PC-3 (cell line): ENCODE data around the gene NKX6-2. TPM values are rescaled to one million over a fixed set of nuclear protein-coding genes. Genes with fewer than 3 reads are reported as not detected.

ENCODE experiments used
- ATAC-seq: fragments of 200-7000 bp; cut with Tn5 transposase; 2 replicates; pipeline ENCODE4 v1.9.1; 2020; ENCODE audit warnings: mild to moderate bottlenecking, moderate library complexity
- BruUV-seq: library from RNA; stranded (reverse); fragments of 400-500 nt; replicated peaks from 2 replicates; lab custom pipeline; 2021; lab: Mats Ljungman, UMichigan
- CTCF ChIA-PET: fragments of 300-600 bp; sonication (Branson Sonifier 250); formaldehyde crosslinking; loops from one replicate; lab custom pipeline; 2022; ENCODE audit warnings: antibody characterized with exemption; lab: Charles Lee
- POLR2A ChIA-PET: fragments of 300-600 bp; sonication (Branson Sonifier 250); formaldehyde crosslinking; loops from one replicate; lab custom pipeline; 2022; ENCODE audit warnings: antibody characterized with exemption; ENCODE audit not compliant: unreplicated experiment; lab: Charles Lee
- DNase-seq: peaks from one replicate; pipeline ENCODE4 v3.0.0-alpha.2; 2015
- H2AFZ ChIP-seq: fragments of 300-600 bp; sonication (generic); 2 replicates; pipeline ENCODE4 v1.6.0; 2016; ENCODE audit warnings: antibody characterized with exemption, low read length
- H3F3A ChIP-seq: fragments of 300-600 bp; sonication (generic); one replicate; pipeline ENCODE4 v1.6.0; 2017; ENCODE audit warnings: antibody characterized with exemption, low read length, control low read depth, mild to moderate bottlenecking; ENCODE audit not compliant: unreplicated experiment
- H3K27ac ChIP-seq: fragments of 300-600 bp; sonication (generic); 2 replicates; pipeline ENCODE4 v1.5.1; 2016; ENCODE audit warnings: mild to moderate bottlenecking, low read length
- H3K27me3 ChIP-seq: fragments of 300-600 bp; sonication (generic); 2 replicates; pipeline ENCODE4 v1.6.1; 2016; ENCODE audit warnings: low read length, mixed read lengths
- H3K36me3 ChIP-seq: fragments of 300-600 bp; sonication (generic); 2 replicates; pipeline ENCODE4 v1.6.1; 2016; ENCODE audit warnings: low read depth, mixed run types, low read length, mixed read lengths
- H3K4me1 ChIP-seq: fragments of 300-600 bp; sonication (generic); 2 replicates; pipeline ENCODE4 v1.5.1; 2016; ENCODE audit warnings: low read length; ENCODE audit not compliant: insufficient read depth
- H3K4me2 ChIP-seq: fragments of 300-600 bp; sonication (generic); 2 replicates; pipeline ENCODE4 v1.6.0; 2016; ENCODE audit warnings: low read length
- H3K4me3 ChIP-seq: fragments of 300-600 bp; sonication (generic); 2 replicates; pipeline ENCODE4 v1.5.1; 2016; ENCODE audit warnings: mild to moderate bottlenecking, low read length, mixed read lengths
- H3K79me2 ChIP-seq: fragments of 300-600 bp; sonication (generic); 2 replicates; pipeline ENCODE4 v1.6.1; 2017; ENCODE audit warnings: low read length, mixed read lengths
- H3K9ac ChIP-seq: fragments of 300-600 bp; sonication (generic); 2 replicates; pipeline ENCODE4 v1.6.0; 2016; ENCODE audit warnings: mild to moderate bottlenecking, low read length
- H3K9me2 ChIP-seq: fragments of 300-600 bp; sonication (generic); replicated peaks from 2 replicates; pipeline ENCODE4 v1.6.1; 2016; ENCODE audit warnings: mixed run types, low read length, mixed read lengths
- H3K9me3 ChIP-seq: fragments of 300-600 bp; sonication (generic); 2 replicates; pipeline ENCODE4 v1.6.1; 2016; ENCODE audit warnings: low read length, mixed read lengths
- H4K20me1 ChIP-seq: fragments of 300-600 bp; sonication (generic); 2 replicates; pipeline ENCODE4 v1.6.1; 2016; ENCODE audit warnings: low read length, mixed read lengths
- EZH2 ChIP-seq: fragments of 300-600 bp; sonication (generic); IDR thresholded peaks from one replicate; pipeline ENCODE4 v1.6.1; 2017; ENCODE audit warnings: antibody characterized with exemption, mild to moderate bottlenecking, low read length; ENCODE audit not compliant: unreplicated experiment
- EZH2phosphoT487 ChIP-seq: fragments of 300-600 bp; sonication (generic); IDR thresholded peaks from 2 replicates; pipeline ENCODE4 v1.6.1; 2018; ENCODE audit warnings: mild to moderate bottlenecking, antibody characterized with exemption, low read length, borderline replicate concordance
- intact Hi-C: fragments of 100-400 bp; cut with micrococcal nuclease; formaldehyde crosslinking; loops from 2 replicates; pipeline ENCODE4 v1.9.0; 2023
- total RNA-seq: library from RNA; depleted of rRNA; stranded (reverse); fragments of >200 nt; gene quantifications from 2 replicates; pipeline ENCODE4 v1.2.3, GENCODE V29; 2014
- TF ChIP-seq, protein P1 (sequence below): fragments of 300-600 bp; sonication (generic); conservative IDR thresholded peaks from 2 replicates; pipeline ENCODE4 v1.5.1; 2017; ENCODE audit warnings: antibody characterized with exemption, low read depth, mild to moderate bottlenecking, low read length

Gene NKX6-2
- total RNA-seq, 1 experiment from 2014 or later: not detected

DNA sequence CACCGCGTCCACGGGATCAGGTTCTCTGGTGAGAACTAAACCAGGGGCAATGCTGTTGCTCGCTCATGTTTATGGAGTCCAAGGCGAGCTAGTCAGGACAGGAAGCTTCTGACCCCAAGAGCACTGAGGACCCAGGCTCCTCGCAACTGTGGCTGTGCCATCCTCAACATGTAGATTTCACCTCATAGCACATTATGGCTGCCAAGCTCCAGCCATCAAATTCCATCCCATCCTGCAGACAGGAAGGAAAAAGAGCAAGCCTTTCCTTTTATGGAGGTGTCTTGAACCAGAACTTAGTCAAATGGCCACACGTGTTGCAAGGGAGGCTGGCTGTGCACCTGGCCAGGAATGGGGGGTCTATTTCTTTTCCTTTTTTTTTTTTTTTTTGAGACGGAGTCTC, 16.1 kb upstream of the NKX6-2 start:
- no peak for TF ChIP-seq EZH2
- TF ChIP-seq, protein P1, sequence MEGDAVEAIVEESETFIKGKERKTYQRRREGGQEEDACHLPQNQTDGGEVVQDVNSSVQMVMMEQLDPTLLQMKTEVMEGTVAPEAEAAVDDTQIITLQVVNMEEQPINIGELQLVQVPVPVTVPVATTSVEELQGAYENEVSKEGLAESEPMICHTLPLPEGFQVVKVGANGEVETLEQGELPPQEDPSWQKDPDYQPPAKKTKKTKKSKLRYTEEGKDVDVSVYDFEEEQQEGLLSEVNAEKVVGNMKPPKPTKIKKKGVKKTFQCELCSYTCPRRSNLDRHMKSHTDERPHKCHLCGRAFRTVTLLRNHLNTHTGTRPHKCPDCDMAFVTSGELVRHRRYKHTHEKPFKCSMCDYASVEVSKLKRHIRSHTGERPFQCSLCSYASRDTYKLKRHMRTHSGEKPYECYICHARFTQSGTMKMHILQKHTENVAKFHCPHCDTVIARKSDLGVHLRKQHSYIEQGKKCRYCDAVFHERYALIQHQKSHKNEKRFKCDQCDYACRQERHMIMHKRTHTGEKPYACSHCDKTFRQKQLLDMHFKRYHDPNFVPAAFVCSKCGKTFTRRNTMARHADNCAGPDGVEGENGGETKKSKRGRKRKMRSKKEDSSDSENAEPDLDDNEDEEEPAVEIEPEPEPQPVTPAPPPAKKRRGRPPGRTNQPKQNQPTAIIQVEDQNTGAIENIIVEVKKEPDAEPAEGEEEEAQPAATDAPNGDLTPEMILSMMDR: no peak
- no peak for TF ChIP-seq EZH2phosphoT487
- H3K9me2 ChIP-seq: no peaks in the 10 kb centered on the region
- no peak overlapping the region for H2AFZ ChIP-seq
- no peaks in the 10 kb centered on the region for H3K36me3 ChIP-seq
- H3F3A ChIP-seq: no peaks in the 10 kb centered on the region
- no peaks in the 10 kb centered on the region for H3K4me1 ChIP-seq
- ChIA-PET CTCF (no interaction called here), POLR2A (no interaction called here)
- H3K79me2 ChIP-seq: no peaks in the 10 kb centered on the region
- H3K9ac ChIP-seq: no peak overlapping the region
- no peak overlapping the region for H3K4me3 ChIP-seq
- H3K4me2 ChIP-seq: no peak overlapping the region
- DNase-seq (no peak), ATAC-seq (no peak)
- no peaks in the 10 kb centered on the region for H3K27me3 ChIP-seq
- intact Hi-C loops: no loop called here
- no peaks in the 10 kb centered on the region for H4K20me1 ChIP-seq
- H3K9me3 ChIP-seq: no peaks in the 10 kb centered on the region
- BruUV-seq: no TSS peak
- no peak overlapping the region for H3K27ac ChIP-seq

DNA sequence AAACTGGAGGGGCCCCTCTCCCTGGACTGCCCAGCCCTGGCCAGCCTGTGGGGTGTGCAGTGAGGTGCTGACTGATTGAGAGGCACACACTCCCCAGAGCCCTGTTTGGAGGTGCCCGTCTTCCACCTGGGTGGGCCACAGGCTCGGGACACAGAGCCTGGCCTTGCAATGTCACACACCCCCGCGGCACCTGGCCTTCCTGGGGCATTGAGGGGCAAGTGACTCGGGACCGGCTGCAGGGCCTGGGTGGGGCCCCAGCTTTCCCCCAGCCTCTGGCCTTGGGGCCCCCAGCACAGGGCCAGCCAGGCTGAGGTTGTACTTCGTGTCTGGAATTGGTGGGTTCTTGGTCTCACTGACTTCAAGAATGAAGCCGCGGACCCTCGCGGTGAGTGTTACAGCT, 13.9 kb upstream of the NKX6-2 start:
- no peaks in the 10 kb centered on the region for H3F3A ChIP-seq
- H3K9me3 ChIP-seq: no peaks in the 10 kb centered on the region
- no peaks in the 10 kb centered on the region for H3K27me3 ChIP-seq
- ChIA-PET POLR2A (no interaction called here), CTCF (no interaction called here)
- no peaks in the 10 kb centered on the region for H3K4me1 ChIP-seq
- H3K9ac ChIP-seq: no peak overlapping the region
- no peak overlapping the region for H2AFZ ChIP-seq
- H3K79me2 ChIP-seq: no peaks in the 10 kb centered on the region
- H3K4me2 ChIP-seq: no peak overlapping the region
- no peaks in the 10 kb centered on the region for H3K36me3 ChIP-seq
- DNase-seq: no peak
- H3K9me2 ChIP-seq: no peaks in the 10 kb centered on the region
- TF ChIP-seq EZH2phosphoT487 (no peak), EZH2 (no peak)
- TF ChIP-seq, protein P1: no peak
- no peak overlapping the region for H3K4me3 ChIP-seq
- H3K27ac ChIP-seq: no peak overlapping the region
- intact Hi-C loops: no loop called here
- no peak for ATAC-seq
- no peaks in the 10 kb centered on the region for H4K20me1 ChIP-seq
- no TSS peak for BruUV-seq

DNA sequence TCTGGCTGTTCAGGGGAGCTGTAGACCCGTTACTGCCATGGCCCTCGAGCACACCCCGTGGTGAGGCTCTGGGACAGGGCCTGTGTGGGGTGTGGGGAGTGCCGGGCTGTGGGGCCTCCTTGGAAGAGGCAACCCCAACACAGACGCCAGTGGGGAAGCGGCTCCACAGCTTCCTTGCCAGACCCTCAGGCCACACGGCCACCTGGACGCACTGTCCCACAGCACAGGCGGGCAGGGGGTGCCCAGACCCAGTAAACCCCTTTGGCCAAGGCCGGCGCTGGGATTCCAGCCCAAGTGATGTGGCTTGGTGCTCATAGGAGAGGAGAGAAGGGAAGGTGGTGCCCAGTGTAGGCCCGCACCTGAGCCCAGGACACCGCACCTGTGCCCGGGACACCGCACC, 12.9 kb upstream of the NKX6-2 start:
- CTCF ChIA-PET: no interaction called here
- DNase-seq: no peak

More for the DNA sequence above, 12.9 kb upstream of the NKX6-2 start:
- Histone ChIP-seq H3K36me3 (no peaks in the 10 kb centered on the region), H2AFZ (no peak overlapping the region), H3K4me3 (no peak overlapping the region), H3K9ac (no peak overlapping the region), H3K4me1 (no peaks in the 10 kb centered on the region), H3F3A (no peaks in the 10 kb centered on the region), H3K27me3 (no peaks in the 10 kb centered on the region), H3K79me2 (no peaks in the 10 kb centered on the region), H3K4me2 (no peak overlapping the region), H4K20me1 (no peaks in the 10 kb centered on the region), H3K27ac (no peak overlapping the region), H3K9me3 (no peaks in the 10 kb centered on the region), H3K9me2 (no peaks in the 10 kb centered on the region)
- TF ChIP-seq, protein P1: no peak
- TF ChIP-seq EZH2phosphoT487 (no peak), EZH2 (no peak)
- intact Hi-C loops: no loop called here
- POLR2A ChIA-PET: no interaction called here
- ATAC-seq: no peak
- no TSS peak for BruUV-seq
